DMS79 treated with DMSO at 0.1 percent for 48 hours (cell line): ENCODE measurements around the gene CACNA1D.

ENCODE experiments used
- DNase-seq: peaks from one replicate; lab custom pipeline; 2025; lab: John Stamatoyannopoulos, UW

The CACNA1D gene

GRCh38 chr3:53787016-53787415, 292.6 kb downstream of the CACNA1D start:
- no peak for DNase-seq

GRCh38 chr3:53788038-53788437, 293.6 kb downstream of the CACNA1D start:
- DNase-seq: no peak

- no peak for DNase-seq
These were observed 295.0 kb downstream of the CACNA1D start for GRCh38 chr3:53789459-53789858.

GRCh38 chr3:53790470-53790869, 296.1 kb downstream of the CACNA1D start:
- no peak for DNase-seq

GRCh38 chr3:53791317-53791716, 296.9 kb downstream of the CACNA1D start:
- DNase-seq: no peak

- peak; percentile 61 for DNase-seq
These were observed 298.5 kb downstream of the CACNA1D start for GRCh38 chr3:53792866-53793265.

- DNase-seq: no peak
These were observed 300.2 kb downstream of the CACNA1D start for GRCh38 chr3:53794597-53794996.

GRCh38 chr3:53795176-53795575, 300.8 kb downstream of the CACNA1D start:
- DNase-seq: no peak

- peak; percentile 57 for DNase-seq
These were observed 301.6 kb downstream of the CACNA1D start for GRCh38 chr3:53795789-53796560.

- DNase-seq: no peak
These were observed 303.7 kb downstream of the CACNA1D start for GRCh38 chr3:53798144-53798543.

GRCh38 chr3:53799338-53799865, 305.0 kb downstream of the CACNA1D start:
- DNase-seq: no peak

GRCh38 chr3:53800041-53800906, 305.9 kb downstream of the CACNA1D start:
- no peak for DNase-seq

GRCh38 chr3:53801319-53801718, 306.9 kb downstream of the CACNA1D start:
- DNase-seq: no peak

GRCh38 chr3:53802256-53802880, 308.0 kb downstream of the CACNA1D start:
- DNase-seq: no peak

- peak; percentile 7 for DNase-seq
These were observed 308.9 kb downstream of the CACNA1D start for GRCh38 chr3:53803124-53803815.

- DNase-seq: peak; percentile 55
These were observed 309.6 kb downstream of the CACNA1D start for GRCh38 chr3:53803816-53804695.

GRCh38 chr3:53804697-53805462, 310.5 kb downstream of the CACNA1D start:
- DNase-seq: no peak

- no peak for DNase-seq
These were observed 311.2 kb downstream of the CACNA1D start for GRCh38 chr3:53805463-53806159.
